Stimulated activated CD4-positive, alpha-beta T cell treated with anti-CD3 and anti-CD28 coated beads, Interleukin-12 subunit alpha, Interleukin-12 subunit beta, amount 100 ng/mL, for 24 hours (primary cell): ENCODE measurements around the gene EXOC1L.
"Not testable (repeated sequence)": the region's sequence is repeated elsewhere in the genome, so short reads cannot be mapped to it uniquely, and the experiment has no call there.

Source experiments
- DNase-seq, 2 experiments: peaks; one replicate each; pipeline ENCODE4 v3.0.0-alpha.2; 2020; ENCODE audit warnings: low read depth in 2 of 2

The EXOC1L gene

DNA sequence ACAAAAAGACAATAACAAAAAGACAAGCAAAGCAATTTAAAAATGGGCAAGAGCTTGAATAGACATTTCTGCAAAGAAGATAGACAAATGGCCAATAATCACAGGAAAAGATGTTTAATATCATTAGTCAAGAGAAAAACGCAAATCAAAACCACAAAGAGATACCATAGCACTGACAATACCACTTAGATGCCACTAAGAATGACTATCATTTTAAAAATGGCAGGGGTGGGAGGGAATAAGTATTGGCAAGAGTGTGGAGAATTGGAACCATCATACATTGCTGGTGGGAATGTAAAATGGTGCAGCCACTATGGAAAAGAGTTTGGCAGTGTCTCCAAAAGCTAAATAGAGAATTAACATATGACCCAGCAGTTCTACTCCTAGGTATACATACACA, 18.8 kb downstream of the EXOC1L start:
- DNase-seq: no peak

GRCh38 chr4:55838952-55839351, 19.4 kb downstream of the EXOC1L start:
- DNase-seq: no peak

DNA sequence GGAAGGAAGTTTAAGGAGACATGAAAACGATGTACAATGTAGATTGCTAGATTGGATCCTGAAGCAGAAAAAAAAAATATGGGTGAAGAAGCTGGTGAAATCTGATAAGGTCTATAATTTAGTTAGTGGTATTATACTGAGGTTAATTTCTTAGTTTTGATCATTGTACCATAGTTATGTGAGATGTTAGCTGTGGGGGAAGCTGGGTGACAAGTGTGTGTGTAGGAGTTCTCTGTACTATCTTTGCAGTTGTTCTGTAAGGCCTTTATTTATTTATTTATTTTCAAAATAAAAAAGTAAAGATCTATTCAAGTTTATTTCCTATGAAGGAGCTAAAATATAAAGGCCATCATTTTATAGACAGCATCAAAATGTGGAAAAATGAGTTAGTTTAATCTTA, 21.4 kb downstream of the EXOC1L start:
- no peak for DNase-seq

DNA sequence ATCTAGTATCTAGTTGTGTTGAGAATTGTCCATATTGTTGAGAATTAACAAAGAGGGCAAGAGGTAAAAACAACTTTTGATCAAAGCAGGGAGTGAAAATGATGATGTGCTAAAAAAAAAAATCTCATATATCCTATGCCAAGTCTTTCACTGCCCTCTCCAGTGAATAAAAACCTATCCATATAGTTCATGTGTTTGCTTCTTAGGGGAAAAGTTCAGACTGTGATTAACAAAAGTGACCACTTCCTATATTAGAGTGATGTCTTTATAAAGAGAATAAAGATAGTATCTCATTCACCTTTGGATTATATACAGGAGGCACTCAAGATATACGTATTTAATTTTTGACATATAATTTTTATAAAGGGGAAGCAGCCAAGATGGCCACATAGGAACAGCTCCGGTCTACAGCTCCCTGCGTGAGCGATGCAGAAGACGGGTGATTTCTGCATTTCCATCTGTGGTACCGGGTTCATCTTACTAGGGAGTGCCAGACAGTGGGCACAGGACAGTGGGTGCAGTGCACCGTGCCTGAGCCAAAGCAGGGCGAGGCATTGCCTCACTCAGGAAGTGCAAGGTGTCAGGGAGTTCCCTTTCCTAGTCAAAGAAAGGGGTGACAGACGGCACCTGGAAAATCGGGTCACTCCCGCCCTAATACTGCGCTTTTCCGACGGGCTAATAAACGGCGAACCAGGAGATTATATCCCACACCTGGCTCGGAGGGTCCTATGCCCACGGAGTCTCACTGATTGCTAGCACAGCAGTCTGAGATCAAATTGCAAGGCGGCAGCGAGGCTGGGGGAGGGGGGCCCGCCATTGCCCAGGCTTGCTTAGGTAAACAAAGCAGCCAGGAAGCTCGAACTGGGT, 22.0 kb downstream of the EXOC1L start:
- DNase-seq: not testable (repeated sequence)

- DNase-seq: not testable (repeated sequence)
Measured at GRCh38 chr4:55842312-55842711, 22.7 kb downstream of the EXOC1L start.

DNA sequence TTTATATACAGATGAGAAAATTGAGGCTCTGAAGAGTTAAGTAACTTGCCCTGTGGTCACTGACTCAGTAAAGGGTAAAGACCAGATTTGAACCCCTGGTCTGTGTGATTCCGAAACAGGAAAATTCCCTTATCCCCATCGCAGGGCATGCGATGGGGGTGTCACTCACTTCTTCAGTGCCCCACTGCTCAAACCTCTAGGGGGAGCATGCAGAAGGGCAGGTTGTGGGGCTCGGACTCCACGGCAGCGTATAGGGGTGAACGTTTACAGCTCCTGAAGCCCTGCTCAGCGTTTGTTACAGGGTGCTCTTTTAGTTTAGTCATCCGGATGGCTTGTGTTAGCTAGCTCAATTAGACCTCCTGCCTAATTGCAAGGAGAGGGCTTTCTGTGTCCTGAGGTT, 30.1 kb downstream of the EXOC1L start:
- no peak for DNase-seq

DNA sequence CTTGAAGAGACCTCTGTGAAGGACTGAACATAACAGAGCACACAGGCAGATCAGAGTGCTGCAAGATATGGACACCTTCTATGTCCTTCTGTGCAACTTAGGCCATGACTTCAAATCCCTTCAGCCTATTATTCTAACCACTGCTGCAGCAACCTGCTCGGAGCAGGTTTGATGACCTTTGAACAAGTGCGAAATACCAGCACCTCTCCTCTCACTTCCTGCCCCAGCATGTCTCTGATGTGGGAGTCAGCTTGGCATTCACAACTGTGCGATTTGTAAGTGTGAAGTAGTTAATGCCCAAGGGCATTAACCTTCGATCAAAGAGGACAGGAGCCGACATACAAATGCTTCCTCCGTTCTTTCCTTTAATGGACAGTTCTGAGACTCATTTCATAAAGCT, 32.3 kb downstream of the EXOC1L start:
- no peak for DNase-seq

DNA sequence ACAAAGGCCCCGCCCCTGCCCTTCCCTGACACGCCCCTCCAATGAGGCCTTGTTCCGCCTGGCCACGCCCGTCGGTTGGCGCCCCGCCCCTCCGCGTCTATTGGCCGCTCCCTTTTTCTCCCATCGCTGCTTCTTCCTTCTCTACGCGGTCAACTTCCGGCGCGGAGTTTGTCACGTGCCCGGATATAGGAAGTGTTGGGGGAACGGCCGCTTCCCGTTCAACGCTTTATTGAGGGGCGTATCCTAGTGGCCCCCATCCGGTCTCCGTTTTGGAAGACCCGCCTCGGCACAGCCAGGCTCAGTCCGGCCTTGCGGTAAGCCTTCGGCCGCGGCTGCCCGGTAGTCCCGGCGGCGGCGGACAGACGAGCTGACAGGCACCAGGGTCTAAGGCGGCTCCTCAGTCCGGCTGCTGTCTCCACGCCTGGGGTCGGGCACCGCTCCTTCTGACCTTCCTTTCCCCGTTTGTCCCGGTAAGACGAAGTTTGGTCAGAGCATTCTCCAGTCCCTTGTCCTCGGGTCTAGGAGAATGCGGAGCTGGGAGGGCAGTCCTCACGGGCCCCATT, 34.0 kb downstream of the EXOC1L start, which contains the start of gene EXOC1:
TSS of gene EXOC1 (plus strand) at position 165 of the 563 bp plus-strand sequence. CDS start 4,676 bp downstream, outside the sequence.
- peak; percentile 97 to 99 for DNase-seq

- DNase-seq: no peak
Measured at GRCh38 chr4:55854129-55854528, 34.5 kb downstream of the EXOC1L start.

DNA sequence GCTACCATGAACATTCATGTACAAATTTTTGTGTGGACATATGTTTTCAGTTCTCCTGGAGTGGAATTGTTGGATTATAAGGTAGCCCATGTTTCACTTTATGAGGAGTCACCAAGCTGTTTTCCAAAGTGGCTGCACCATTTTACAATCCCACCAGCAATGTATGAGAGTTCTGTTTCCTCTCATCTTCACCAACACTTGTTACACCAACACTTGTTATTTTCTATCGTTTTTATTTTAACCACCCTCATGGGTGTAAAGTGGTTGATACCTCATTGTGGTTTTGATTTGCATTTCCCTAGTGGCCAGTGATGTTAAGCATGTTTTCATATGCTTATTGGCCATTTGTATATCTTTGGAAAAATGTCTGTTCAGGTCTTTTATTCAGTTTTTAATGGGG, 38.0 kb downstream of the EXOC1L start:
- DNase-seq: no peak

DNA sequence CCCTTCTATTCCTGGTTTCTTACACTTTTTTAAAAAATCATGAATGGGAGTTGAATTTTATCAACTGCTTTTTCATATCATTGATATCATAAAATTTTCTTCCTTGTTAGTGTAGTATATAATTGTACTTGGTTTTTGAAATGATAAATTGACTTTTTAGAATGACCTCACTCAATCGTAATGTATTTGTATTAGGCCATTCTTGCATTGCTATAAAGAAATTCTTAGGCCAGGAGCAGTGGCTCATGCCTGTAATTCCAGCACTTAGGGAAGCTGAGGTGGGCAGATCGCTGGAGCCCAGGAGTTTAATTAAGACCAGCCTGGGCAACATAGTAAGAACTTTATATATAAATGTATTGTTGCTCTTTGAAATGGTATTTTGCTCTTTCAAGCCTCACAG, 40.1 kb downstream of the EXOC1L start:
- DNase-seq: no peak

DNA sequence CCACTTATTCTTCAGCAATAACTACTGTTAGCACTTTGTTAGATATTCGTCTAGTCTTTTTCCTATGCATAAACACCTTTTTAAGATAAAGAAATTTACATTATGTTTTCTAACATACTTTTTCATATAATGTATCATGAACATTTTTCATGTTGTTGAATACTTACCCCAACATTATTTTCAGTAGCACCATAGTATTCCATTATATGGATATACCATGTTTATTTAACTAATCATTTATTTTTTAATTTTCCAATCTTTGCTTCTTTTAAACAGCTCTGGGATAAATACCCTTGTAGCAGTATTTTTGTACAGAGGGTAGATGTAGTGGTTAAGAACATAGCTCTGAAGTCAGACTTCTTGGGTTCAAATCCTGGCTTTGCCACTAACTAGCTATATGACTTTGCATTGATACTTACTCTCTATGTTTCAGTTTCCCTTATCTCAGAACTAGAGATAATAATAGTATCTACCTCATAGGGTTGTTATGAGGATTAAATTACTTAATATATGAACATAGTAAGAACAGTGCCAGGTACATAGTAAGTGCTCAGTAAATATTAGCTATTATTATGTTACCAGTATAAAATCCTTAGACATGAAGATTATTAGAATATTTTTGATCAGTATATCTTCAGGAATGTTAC, 45.1 kb downstream of the EXOC1L start:
- no peak for DNase-seq

- no peak for DNase-seq
Measured at GRCh38 chr4:55865228-55865806, 45.7 kb downstream of the EXOC1L start.

DNA sequence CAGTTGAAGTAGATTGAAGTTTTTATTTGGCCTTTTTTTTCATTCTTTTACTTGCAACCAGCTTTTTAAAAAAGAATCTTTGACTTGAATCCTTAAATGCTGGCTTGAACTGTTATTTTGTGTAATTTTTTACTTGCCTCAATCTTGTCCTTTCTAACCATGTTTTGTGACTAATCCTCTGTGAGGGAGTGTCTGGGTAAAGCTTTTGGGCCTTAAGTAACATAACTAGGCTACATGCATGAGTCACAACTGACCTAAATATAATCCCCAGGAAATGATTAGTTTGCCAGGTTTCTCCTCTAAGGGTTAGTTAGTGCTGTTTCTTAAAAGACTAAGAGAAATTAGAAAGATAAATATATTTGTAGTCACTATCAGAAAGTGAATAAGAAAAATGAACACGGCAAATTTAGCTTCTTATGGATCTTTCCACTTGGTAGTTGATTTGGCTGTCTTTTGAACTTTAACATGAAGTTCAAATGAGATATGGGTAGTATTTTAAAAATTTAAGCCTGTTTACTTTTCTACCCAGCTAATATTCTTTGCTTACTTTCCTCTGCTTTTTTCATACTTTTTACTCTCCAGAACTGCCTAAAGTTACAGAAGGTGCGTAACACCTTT, 46.8 kb downstream of the EXOC1L start:
- no peak for DNase-seq

GRCh38 chr4:55866973-55867574, 47.5 kb downstream of the EXOC1L start:
- DNase-seq: no peak

GRCh38 chr4:55868581-55869090, 49.0 kb downstream of the EXOC1L start:
- no peak for DNase-seq

- no peak for DNase-seq
Measured at GRCh38 chr4:55871299-55871800, 51.8 kb downstream of the EXOC1L start.

- no peak for DNase-seq
Measured at GRCh38 chr4:55874831-55875230, 55.2 kb downstream of the EXOC1L start.

- DNase-seq: no peak
Measured at GRCh38 chr4:55876387-55876786, 56.8 kb downstream of the EXOC1L start.

GRCh38 chr4:55879224-55879623, 59.6 kb downstream of the EXOC1L start:
- DNase-seq: no peak

DNA sequence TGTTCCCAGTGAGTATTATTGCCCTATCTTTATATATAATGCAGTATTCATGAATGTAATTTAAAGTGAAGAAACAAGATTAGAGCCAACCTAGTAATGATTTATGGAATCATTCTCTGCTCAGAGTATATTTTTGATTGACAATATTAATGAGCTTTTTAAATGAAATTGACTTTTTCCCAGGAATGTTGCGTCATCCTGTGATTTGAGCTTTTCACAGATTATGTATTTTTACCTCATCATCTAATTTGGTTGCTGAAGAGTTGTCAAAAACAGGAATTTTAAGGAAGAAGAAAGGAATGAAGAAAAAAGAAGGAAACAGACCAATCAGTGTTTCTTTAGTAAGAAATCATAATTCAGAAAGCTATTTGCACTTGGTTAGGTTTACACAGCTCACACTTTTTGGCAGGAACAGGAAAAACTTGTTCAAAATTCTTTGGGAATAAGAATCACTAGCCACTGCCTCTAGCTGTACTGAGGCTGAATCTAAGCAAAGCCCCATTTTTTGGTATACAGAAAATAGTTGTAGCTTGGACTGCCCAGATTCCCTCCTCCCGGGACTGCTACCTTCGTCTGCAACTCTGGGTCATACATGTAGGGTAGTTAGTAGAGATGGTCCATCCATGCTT, 61.2 kb downstream of the EXOC1L start:
- no peak for DNase-seq
